Peyer's patch (tissue), 4 donors: Measurements from ENCODE around the gene SIX4. TPM values are rescaled to one million over a fixed set of nuclear protein-coding genes. Genes with fewer than 3 reads are reported as not detected.

Experiments
- DNase-seq, 3 donors: peaks; one replicate each; pipeline ENCODE4 v3.0.0-alpha.2; 2017 to 2019
- H3K27ac ChIP-seq, 4 donors: fragments of 200-600 bp; sonication (generic); one replicate each; pipeline ENCODE4 v1.5.1; 2016 to 2019
- H3K27me3 ChIP-seq, 2 donors: fragments of 200-600 bp; sonication (generic); one replicate each; pipeline ENCODE4 v1.5.1; 2019
- H3K36me3 ChIP-seq, 3 donors: fragments of 200-600 bp; sonication (generic); one replicate each; pipeline ENCODE4 v1.5.1; 2016 to 2019
- H3K4me1 ChIP-seq, 4 donors: fragments of 200-600 bp; sonication (generic); one replicate each; pipeline ENCODE4 v1.5.1; 2016 to 2019
- H3K4me3 ChIP-seq, 4 donors: fragments of 200-600 bp; sonication (generic); 1 replicate in 3 of 4; 2 replicates in 1 of 4; pipeline ENCODE4 v1.5.1; 2016 to 2019; ENCODE audit warnings: mild to moderate bottlenecking in 1 of 4
- H3K9me3 ChIP-seq, 4 donors: fragments of 200-600 bp; sonication (generic); one replicate each; pipeline ENCODE4 v1.5.1; 2016 to 2019; ENCODE audit warnings: mild to moderate bottlenecking in 1 of 4
- CTCF ChIP-seq, 6 experiments: fragments of 450-650 bp in 4 of 6; fragments of 200-600 bp in 2 of 6; sonication (generic) in 1 of 6; IDR thresholded peaks; one replicate each; pipeline ENCODE4 v1.5.1; 2017 to 2019; ENCODE audit warnings: antibody characterized with exemption in 6 of 6, mild to moderate bottlenecking in 3 of 6, moderate library complexity in 1 of 6
- POLR2A ChIP-seq, 2 donors: fragments of 450-650 bp; IDR thresholded peaks; one replicate each; pipeline ENCODE4 v1.5.1; 2017; ENCODE audit warnings: antibody characterized with exemption in 2 of 2, mild to moderate bottlenecking in 2 of 2, moderate library complexity in 2 of 2
- total RNA-seq, 4 donors: library from RNA; depleted of rRNA; stranded (reverse); fragments of >200 nt; gene quantifications; one replicate each; pipeline ENCODE4 v1.1.0, GENCODE V29; 2016

Gene SIX4
- total RNA-seq, 4 donors from 2014 or later: 2.1 TPM; not detected in 3

GRCh38 chr14:60670989-60671388 is 53.2 kb downstream of the SIX4 start:
- H3K4me3 ChIP-seq: no peak overlapping the region

GRCh38 chr14:60668431-60669112 is 55.6 kb downstream of the SIX4 start:
- TF ChIP-seq CTCF (IDR thresholded peaks at IDR 0.05) (no peak), POLR2A (IDR thresholded peaks at IDR 0.05) (no peak)
- no peak for DNase-seq
- H3K27ac ChIP-seq: no peak overlapping the region
- no peaks in the 10 kb centered on the region for H3K4me1 ChIP-seq
- H3K27me3 ChIP-seq: no peaks in the 10 kb centered on the region
- no peak overlapping the region for H3K4me3 ChIP-seq
- no peaks in the 10 kb centered on the region for H3K9me3 ChIP-seq
- H3K36me3 ChIP-seq: no peaks in the 10 kb centered on the region

More at GRCh38 chr14:60670989-60671388, 53.2 kb downstream of the SIX4 start:
- TF ChIP-seq CTCF (IDR thresholded peaks at IDR 0.05): no peak
- no peak for TF ChIP-seq POLR2A (IDR thresholded peaks at IDR 0.05)
- Histone ChIP-seq H3K4me1 (no peaks in the 10 kb centered on the region), H3K27me3 (no peaks in the 10 kb centered on the region), H3K36me3 (no peaks in the 10 kb centered on the region), H3K27ac (no peak overlapping the region), H3K9me3 (no peaks in the 10 kb centered on the region)
- DNase-seq: no peak

GRCh38 chr14:60665177-60665550 is 59.0 kb downstream of the SIX4 start:
- Histone ChIP-seq H3K27ac (no peak overlapping the region), H3K4me3 (no peak overlapping the region), H3K9me3 (no peaks in the 10 kb centered on the region), H3K36me3 (no peaks in the 10 kb centered on the region), H3K4me1 (no peaks in the 10 kb centered on the region), H3K27me3 (no peaks in the 10 kb centered on the region)
- TF ChIP-seq CTCF (IDR thresholded peaks at IDR 0.05): no peak
- DNase-seq: no peak

GRCh38 chr14:60662982-60663381 is 61.2 kb downstream of the SIX4 start:
- no peak overlapping the region for H3K27ac ChIP-seq
- no peaks in the 10 kb centered on the region for H3K9me3 ChIP-seq
- TF ChIP-seq CTCF (IDR thresholded peaks at IDR 0.05) (no peak), POLR2A (IDR thresholded peaks at IDR 0.05) (no peak)
- H3K36me3 ChIP-seq: no peaks in the 10 kb centered on the region
- no peaks in the 10 kb centered on the region for H3K4me1 ChIP-seq
- H3K4me3 ChIP-seq: no peak overlapping the region
- H3K27me3 ChIP-seq: peaks cover 0 to 9% of the 10 kb centered on the region in 2 donors
- DNase-seq: no peak

GRCh38 chr14:60661721-60662120 is 62.4 kb downstream of the SIX4 start:
- peaks cover 0 to 21% of the 10 kb centered on the region in 2 donors for H3K27me3 ChIP-seq
- no peaks in the 10 kb centered on the region for H3K9me3 ChIP-seq
- H3K27ac ChIP-seq: no peak overlapping the region
- no peak for TF ChIP-seq CTCF (IDR thresholded peaks at IDR 0.05)
- TF ChIP-seq POLR2A (IDR thresholded peaks at IDR 0.05): no peak
- no peaks in the 10 kb centered on the region for H3K36me3 ChIP-seq
- H3K4me1 ChIP-seq: peaks cover 0 to 11% (median 1%) of the 10 kb centered on the region in 4 donors
- no peak for DNase-seq
- H3K4me3 ChIP-seq: no peak overlapping the region

Other genes starting within 250 kb of the SIX4 start
- not detected for gene C14orf39, start 238.3 kb downstream of the SIX4 start, total RNA-seq
- gene SIX6, start 215.2 kb downstream of the SIX4 start, total RNA-seq: not detected
- not detected for gene SIX1, start 74.9 kb downstream of the SIX4 start, total RNA-seq
- gene MNAT1, start 10.4 kb upstream of the SIX4 start, total RNA-seq: 10 to 100 TPM in 3 of 4 donors, 1 to 10 TPM in 1; 7.5 to 66.8 (median 17.2) TPM